HepG2 (cell line): ENCODE measurements around the gene ANKIB1. TPM values are rescaled to one million over a fixed set of nuclear protein-coding genes. Genes with fewer than 3 reads are reported as not detected.

Experiments used
- ATAC-seq: fragments of 200-7000 bp; cut with Tn5 transposase; 3 replicates; pipeline ENCODE4 v1.9.1; 2020; ENCODE audit warnings: mild to moderate bottlenecking, moderate library complexity
- BruUV-seq: library from RNA; stranded (reverse); fragments of 400-500 nt; replicated peaks from 2 replicates; lab custom pipeline; 2021; lab: Mats Ljungman, UMichigan
- CTCF ChIA-PET: fragments of 300-600 bp; formaldehyde crosslinking; extraction: SDS; loops from one replicate; lab custom pipeline; 2021; ENCODE audit warnings: low total read pairs, inconsistent platforms, low intra/inter-chr PET ratio; lab: Yijun Ruan, JAX
- POLR2A ChIA-PET: fragments of 350-600 bp; sonication (Branson Sonifier 250); formaldehyde crosslinking; loops from one replicate; lab custom pipeline; 2020; ENCODE audit warnings: antibody characterized with exemption, inconsistent platforms; lab: Yijun Ruan, JAX
- DNase-seq: peaks from one replicate; pipeline ENCODE4 v3.0.0-alpha.2; 2015; ENCODE audit warnings: low spot score
- FAIRE-seq: peaks from 3 replicates; lab custom pipeline; 2011; peaks lifted over from hg19 to GRCh38; lab: Jason Lieb, UNC
- H2AFZ ChIP-seq: one replicate; pipeline ENCODE4 v1.6.1; 2011; ENCODE audit warnings: low read length, inconsistent platforms
- H3K27ac ChIP-seq: fragments of 300-600 bp; 3 replicates; pipeline ENCODE4 v1.8.0; 2011; ENCODE audit warnings: mixed run types, mild to moderate bottlenecking, mixed read lengths, low read length, inconsistent platforms; ENCODE audit not compliant: insufficient read depth; ENCODE audit errors: extremely low read length
- H3K27me3 ChIP-seq, 2 experiments: fragments of 200-600 bp in 1 of 2; 2 replicates in 1 of 2; 3 replicates in 1 of 2; pipeline versions ENCODE4 v1.6.0 to v1.8.0; 2011; ENCODE audit warnings: low read length in 2 of 2, mild to moderate bottlenecking in 2 of 2, moderate library complexity in 2 of 2, inconsistent platforms in 1 of 2; ENCODE audit not compliant: insufficient read depth in 2 of 2, control insufficient read depth in 1 of 2
- H3K36me3 ChIP-seq, 2 experiments: fragments of 200-600 bp in 1 of 2; replicated peaks in 1 of 2; 2 replicates in 1 of 2; 3 replicates in 1 of 2; pipeline versions ENCODE4 v1.5.1 to v1.8.0; 2011; ENCODE audit warnings: low read length in 2 of 2, inconsistent platforms in 1 of 2; ENCODE audit not compliant: insufficient read depth in 2 of 2, control insufficient read depth in 1 of 2
- H3K4me1 ChIP-seq: 2 replicates; pipeline ENCODE4 v1.5.1; 2012; ENCODE audit warnings: low read length, inconsistent platforms; ENCODE audit not compliant: insufficient read depth
- H3K4me2 ChIP-seq: 2 replicates; pipeline ENCODE4 v1.6.0; 2011; ENCODE audit warnings: low read depth, low read length, inconsistent platforms
- H3K4me3 ChIP-seq, 3 experiments: fragments of 200-600 bp in 1 of 3; sonication (generic), shearing (Covaris generic) in 1 of 3; replicated peaks in 1 of 3; 2 replicates each; pipeline ENCODE4 v1.5.1; 2011 to 2016; ENCODE audit warnings: low read length in 3 of 3, inconsistent platforms in 2 of 3, low read depth in 2 of 3, mild to moderate bottlenecking in 2 of 3, control low read depth in 1 of 3, mixed read lengths in 1 of 3; ENCODE audit not compliant: insufficient read depth in 1 of 3
- H3K79me2 ChIP-seq: one replicate; pipeline ENCODE4 v1.6.1; 2011; ENCODE audit warnings: low read length, inconsistent platforms; ENCODE audit not compliant: insufficient read depth
- H3K9ac ChIP-seq: 2 replicates; pipeline ENCODE4 v1.6.0; 2011; ENCODE audit warnings: mild to moderate bottlenecking, low read depth, low read length, inconsistent platforms; ENCODE audit not compliant: insufficient read depth
- H3K9me3 ChIP-seq: 2 replicates; pipeline ENCODE4 v1.5.1; 2012; ENCODE audit warnings: mild to moderate bottlenecking, low read length
- H4K20me1 ChIP-seq: 2 replicates; pipeline ENCODE4 v1.6.0; 2011; ENCODE audit warnings: inconsistent platforms, mild to moderate bottlenecking, low read length, moderate library complexity; ENCODE audit not compliant: insufficient read depth
- ASH2L ChIP-seq: fragments of 300-600, 200-600 bp; sonication (generic); IDR thresholded peaks from 2 replicates; pipeline ENCODE4 v1.7.0; 2017; ENCODE audit warnings: low read depth, mild to moderate bottlenecking, moderate library complexity, mixed read lengths, low read length; ENCODE audit not compliant: insufficient read length
- ATF6 ChIP-seq: sonication (generic); formaldehyde crosslinking; conservative IDR thresholded peaks from 2 replicates; pipeline ENCODE4 v1.4.0; 2020; ENCODE audit warnings: missing genetic modification reagents
- CENPX ChIP-seq: sonication (generic); formaldehyde crosslinking; IDR thresholded peaks from 2 replicates; pipeline ENCODE4 v1.9.0; 2021; ENCODE audit warnings: mild to moderate bottlenecking, missing genetic modification reagents, moderate library complexity
- GATAD2A ChIP-seq: IDR thresholded peaks from 2 replicates; pipeline ENCODE4 v1.6.1; 2016
- HMG20B ChIP-seq: conservative IDR thresholded peaks from 2 replicates; pipeline ENCODE4 v1.6.1; 2016; ENCODE audit warnings: missing genetic modification reagents, missing compliant biosample characterization
- HNRNPK ChIP-seq: fragments of 200-400 bp; formaldehyde crosslinking; IDR thresholded peaks from 2 replicates; pipeline ENCODE4 v1.6.1; 2018; ENCODE audit warnings: low read length, low read depth, moderate library complexity, mild to moderate bottlenecking; ENCODE audit not compliant: poor library complexity, severe bottlenecking
- JUNB ChIP-seq: sonication (generic); formaldehyde crosslinking; IDR thresholded peaks from 2 replicates; pipeline ENCODE4 v1.8.0; 2022; ENCODE audit warnings: missing genetic modification reagents, mild to moderate bottlenecking, borderline replicate concordance
- SNAPC4 ChIP-seq: sonication (generic); formaldehyde crosslinking; IDR thresholded peaks from 2 replicates; pipeline ENCODE4 v1.4.0; 2020; ENCODE audit warnings: mild to moderate bottlenecking, missing genetic modification reagents
- ZNF772 ChIP-seq: sonication (generic); formaldehyde crosslinking; IDR thresholded peaks from 2 replicates; pipeline ENCODE4 v1.5.0; 2020; ENCODE audit warnings: mild to moderate bottlenecking, missing genetic modification reagents
- WGBS: methylation state at CpG from one replicate; pipeline ENCODE4 v1.1.6; 2017; ENCODE audit warnings: low lambda C conversion rate; 5-methylcytosine and 5-hydroxymethylcytosine counted together
- in situ Hi-C: cut with HindIII; loops from 2 replicates; pipeline ENCODE4 v1.10.0; 2017; ENCODE audit warnings: low pct_unique_long_range_greater_than_20kb; ENCODE audit not compliant: extremely low pct_ligation_motif_present
- intact Hi-C: fragments of 100-400 bp; cut with micrococcal nuclease; formaldehyde crosslinking; loops from one replicate; pipeline ENCODE4 v1.10.0; 2022; ENCODE audit not compliant: unreplicated experiment
- polyA plus RNA-seq, 8 experiments: library from polyadenylated mRNA; depleted of rRNA in 3 of 8; stranded (reverse) in 7 of 8; unstranded in 1 of 8; fragments of >200 nt; fragmentation: Illumina TruSeq in 4 of 8; extraction: Trizol in 4 of 8; gene quantifications; 2 replicates each; pipeline versions ENCODE4 v1.2.1 to v1.2.3, GENCODE V29; 2011 to 2016; ENCODE audit warnings: low read depth in 4 of 8, missing spikeins in 1 of 8, mixed read lengths in 1 of 8; ENCODE audit not compliant: insufficient read depth in 1 of 8
- total RNA-seq, 5 experiments: library from RNA; depleted of rRNA; stranded (reverse); fragments of >200 nt; fragmentation: Illumina TruSeq; extraction: Trizol; gene quantifications; 2 replicates each; pipeline ENCODE4 v1.2.3, GENCODE V29; 2016; ENCODE audit warnings: low read depth in 1 of 5
- TF ChIP-seq, protein P1 (sequence below): sonication (generic); formaldehyde crosslinking; IDR thresholded peaks from 2 replicates; pipeline ENCODE4 v1.4.0; 2020; ENCODE audit warnings: mild to moderate bottlenecking, missing genetic modification reagents

The ANKIB1 gene
- total and polyA plus RNA-seq, 2 of the 13 experiments (the other 11 are each of a cell fraction or from before 2014, with no cell fraction given) = 28.7 to 29.6 TPM

DNA sequence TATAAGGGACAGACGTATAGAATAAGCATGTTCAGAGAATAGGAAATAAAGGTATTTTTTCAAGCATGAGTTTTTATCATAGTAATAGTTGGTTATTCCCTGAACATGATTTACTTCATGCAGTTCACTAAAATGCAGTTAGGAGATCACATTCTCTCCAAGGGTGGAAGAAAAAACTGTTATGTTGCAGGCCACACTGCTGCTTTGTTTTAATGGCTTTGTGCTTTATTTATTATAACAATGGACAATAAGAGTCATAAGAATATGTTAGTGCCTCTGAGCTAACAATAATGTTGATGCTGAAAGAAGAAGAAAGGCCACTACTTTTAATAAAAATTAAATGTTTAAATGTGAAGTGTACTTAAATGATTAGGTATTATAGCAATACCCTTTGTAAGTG lies 123.0 kb downstream of the ANKIB1 start:
- H3K9me3 ChIP-seq = no peaks in the 10 kb centered on the region
- H2AFZ ChIP-seq = no peak overlapping the region
- ChIA-PET CTCF (no interaction called here), POLR2A (no interaction called here)
- WGBS = 97% methylated on average over 1 of the region's 1 CpG
- TF ChIP-seq JUNB (CRISPR knock-in tag) = no peak
- TF ChIP-seq GATAD2A (CRISPR knock-in tag) = no peak
- TF ChIP-seq, protein P1, sequence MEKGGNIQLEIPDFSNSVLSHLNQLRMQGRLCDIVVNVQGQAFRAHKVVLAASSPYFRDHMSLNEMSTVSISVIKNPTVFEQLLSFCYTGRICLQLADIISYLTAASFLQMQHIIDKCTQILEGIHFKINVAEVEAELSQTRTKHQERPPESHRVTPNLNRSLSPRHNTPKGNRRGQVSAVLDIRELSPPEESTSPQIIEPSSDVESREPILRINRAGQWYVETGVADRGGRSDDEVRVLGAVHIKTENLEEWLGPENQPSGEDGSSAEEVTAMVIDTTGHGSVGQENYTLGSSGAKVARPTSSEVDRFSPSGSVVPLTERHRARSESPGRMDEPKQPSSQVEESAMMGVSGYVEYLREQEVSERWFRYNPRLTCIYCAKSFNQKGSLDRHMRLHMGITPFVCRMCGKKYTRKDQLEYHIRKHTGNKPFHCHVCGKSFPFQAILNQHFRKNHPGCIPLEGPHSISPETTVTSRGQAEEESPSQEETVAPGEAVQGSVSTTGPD (CRISPR knock-in tag) = no peak
- TF ChIP-seq HMG20B (CRISPR knock-in tag) = no peak
- TF ChIP-seq ASH2L = no peak
- no peak for TF ChIP-seq ZNF772
- no peak for TF ChIP-seq SNAPC4 (CRISPR knock-in tag)
- no peak for TF ChIP-seq ATF6 (CRISPR knock-in tag)
- no peak for TF ChIP-seq HNRNPK
- TF ChIP-seq CENPX (CRISPR knock-in tag) = no peak
- no peak overlapping the region for H3K4me3 ChIP-seq
- FAIRE-seq = no peak
- H3K36me3 ChIP-seq = peaks cover 2 to 15% of the 10 kb centered on the region in 2 experiments; a peak in 2 of 5 replicates
- no peaks in the 10 kb centered on the region for H3K4me1 ChIP-seq
- in situ Hi-C loops (no loop called here), intact Hi-C loops (no loop called here)
- H3K27me3 ChIP-seq = no peaks in the 10 kb centered on the region
- DNase-seq = no peak
- no peaks in the 10 kb centered on the region for H4K20me1 ChIP-seq
- H3K27ac ChIP-seq = no peak overlapping the region
- no peaks in the 10 kb centered on the region for H3K79me2 ChIP-seq
- no peak overlapping the region for H3K9ac ChIP-seq
- H3K4me2 ChIP-seq = no peak overlapping the region
- no peak for ATAC-seq
- no TSS peak for BruUV-seq
